ENCODE measurements around the gene C1QBP.

C1QBP gene

GRCh38 chr17:5422505-5422904 is 16.4 kb downstream of the C1QBP start:
- no peak for TF ChIP-seq CTCF (IDR thresholded peaks at IDR 0.05; ENCODE audit: low read depth, low read length)

GRCh38 chr17:5419959-5420653 is 18.8 kb downstream of the C1QBP start, which contains the start of gene RPAIN:
TSS of gene RPAIN (plus strand) at chr17:5420182. CDS start at chr17:5420211, 29 bp downstream.
- H3K4me3 ChIP-seq (ENCODE audit: low read depth, low read length): peak within 1 kb of the TSS; percentile 99
- TF ChIP-seq CTCF (IDR thresholded peaks at IDR 0.05; ENCODE audit: low read depth, low read length): no peak

More at GRCh38 chr17:5422505-5422904, 16.4 kb downstream of the C1QBP start:
- H3K4me3 ChIP-seq (ENCODE audit: low read depth, low read length): no peak overlapping the region

GRCh38 chr17:5419356-5419958 is 19.5 kb downstream of the C1QBP start, which contains the start of gene NUP88:
TSS of gene NUP88 (minus strand) at chr17:5419662. CDS start at chr17:5419650, 12 bp downstream.
- no peak for TF ChIP-seq CTCF (IDR thresholded peaks at IDR 0.05; ENCODE audit: low read depth, low read length)
- peak within 1 kb of the TSS; percentile 99 for H3K4me3 ChIP-seq (ENCODE audit: low read depth, low read length)

GRCh38 chr17:5418858-5419355 is 20.0 kb downstream of the C1QBP start:
- peak overlapping the region; percentile 99 for H3K4me3 ChIP-seq (ENCODE audit: low read depth, low read length)
- no peak for TF ChIP-seq CTCF (IDR thresholded peaks at IDR 0.05; ENCODE audit: low read depth, low read length)

- no peak for TF ChIP-seq CTCF (IDR thresholded peaks at IDR 0.05; ENCODE audit: low read depth, low read length)
- H3K4me3 ChIP-seq (ENCODE audit: low read depth, low read length): no peak overlapping the region
Observed at GRCh38 chr17:5416901-5417300, 22.1 kb downstream of the C1QBP start.

GRCh38 chr17:5413682-5414081 is 25.3 kb downstream of the C1QBP start:
- no peak overlapping the region for H3K4me3 ChIP-seq (ENCODE audit: low read depth, low read length)
- no peak for TF ChIP-seq CTCF (IDR thresholded peaks at IDR 0.05; ENCODE audit: low read depth, low read length)

Data from WI38 (cell line).